Measurements from ENCODE around the gene ARPC1B. TPM values are rescaled to one million over a fixed set of nuclear protein-coding genes. Genes with fewer than 3 reads are reported as not detected.

The ARPC1B gene
- polyA plus RNA-seq, 10 donors, result 31.0 to 63.0 (median 40.4) TPM

- no peak for DNase-seq
Measured at GRCh38 chr7:99440195-99440594, 65.7 kb downstream of the ARPC1B start.

Other genes with a start within 250 kb of the ARPC1B start
- 10 to 100 TPM in 2 of 10 donors, 1 to 10 TPM in 8; 8.4 to 13.1 (median 8.9) TPM for gene SMURF1, start 230.6 kb upstream of the ARPC1B start, polyA plus RNA-seq (ENCODE audit: insufficient read length in 10 of 10)
- gene KPNA7, start 166.6 kb upstream of the ARPC1B start, polyA plus RNA-seq (ENCODE audit: insufficient read length in 10 of 10), result not detected
- under 1 TPM in 9 of 10 donors, not detected in 1; 0.08 to 0.46 (median 0.22) TPM for gene MYH16, start 101.9 kb upstream of the ARPC1B start, polyA plus RNA-seq (ENCODE audit: insufficient read length in 10 of 10)
- 10 to 100 TPM; 58.8 to 97.5 (median 67.8) TPM for gene ARPC1A, start 48.8 kb upstream of the ARPC1B start, polyA plus RNA-seq (ENCODE audit: insufficient read length in 10 of 10)
- 100 to 1,000 TPM in 7 of 10 donors, 10 to 100 TPM in 3; 91.8 to 152 (median 110) TPM for gene PDAP1, start 33.9 kb downstream of the ARPC1B start, polyA plus RNA-seq (ENCODE audit: insufficient read length in 10 of 10)
- gene BUD31, start 34.2 kb downstream of the ARPC1B start, polyA plus RNA-seq (ENCODE audit: insufficient read length in 10 of 10), result 10 to 100 TPM; 64.2 to 90.1 (median 78.7) TPM
- 1 to 10 TPM; 2.2 to 6.5 (median 3.3) TPM for gene PTCD1, start 64.1 kb downstream of the ARPC1B start, polyA plus RNA-seq (ENCODE audit: insufficient read length in 10 of 10)
- gene CPSF4, start 64.2 kb downstream of the ARPC1B start, polyA plus RNA-seq (ENCODE audit: insufficient read length in 10 of 10), result 10 to 100 TPM; 26.5 to 39.4 (median 30.3) TPM
- gene ATP5MF, start 91.4 kb downstream of the ARPC1B start, polyA plus RNA-seq (ENCODE audit: insufficient read length in 10 of 10), result 100 to 1,000 TPM; 326 to 415 (median 378) TPM
- 10 to 100 TPM; 14.5 to 50.8 (median 26.7) TPM for gene ZNF789, start 98.2 kb downstream of the ARPC1B start, polyA plus RNA-seq (ENCODE audit: insufficient read length in 10 of 10)
- gene ZNF394, start 125.6 kb downstream of the ARPC1B start, polyA plus RNA-seq (ENCODE audit: insufficient read length in 10 of 10), result 10 to 100 TPM in 5 of 10 donors, 1 to 10 TPM in 5; 7.1 to 11.6 (median 10.0) TPM
- 10 to 100 TPM in 4 of 10 donors, 1 to 10 TPM in 6; 7.6 to 11.2 (median 9.5) TPM for gene ZKSCAN5, start 129.9 kb downstream of the ARPC1B start, polyA plus RNA-seq (ENCODE audit: insufficient read length in 10 of 10)
- 10 to 100 TPM in 2 of 10 donors, 1 to 10 TPM in 8; 6.9 to 10.4 (median 9.6) TPM for gene FAM200A, start 177.4 kb downstream of the ARPC1B start, polyA plus RNA-seq (ENCODE audit: insufficient read length in 10 of 10)
- gene ZNF655, start 183.9 kb downstream of the ARPC1B start, polyA plus RNA-seq (ENCODE audit: insufficient read length in 10 of 10), result 10 to 100 TPM; 28.3 to 60.9 (median 43.9) TPM
- gene TMEM225B, start 223.5 kb downstream of the ARPC1B start, polyA plus RNA-seq (ENCODE audit: insufficient read length in 10 of 10), result 1 to 10 TPM in 1 of 10 donors, under 1 TPM in 9; 0.34 to 1.1 (median 0.74) TPM
- 10 to 100 TPM in 6 of 10 donors, 1 to 10 TPM in 4; 7.5 to 11.9 (median 10.1) TPM for gene ZSCAN25, start 242.2 kb downstream of the ARPC1B start, polyA plus RNA-seq (ENCODE audit: insufficient read length in 10 of 10)

All from muscle of back (tissue), 11 donors.